ENCODE data around the gene MYH9.

DNA sequence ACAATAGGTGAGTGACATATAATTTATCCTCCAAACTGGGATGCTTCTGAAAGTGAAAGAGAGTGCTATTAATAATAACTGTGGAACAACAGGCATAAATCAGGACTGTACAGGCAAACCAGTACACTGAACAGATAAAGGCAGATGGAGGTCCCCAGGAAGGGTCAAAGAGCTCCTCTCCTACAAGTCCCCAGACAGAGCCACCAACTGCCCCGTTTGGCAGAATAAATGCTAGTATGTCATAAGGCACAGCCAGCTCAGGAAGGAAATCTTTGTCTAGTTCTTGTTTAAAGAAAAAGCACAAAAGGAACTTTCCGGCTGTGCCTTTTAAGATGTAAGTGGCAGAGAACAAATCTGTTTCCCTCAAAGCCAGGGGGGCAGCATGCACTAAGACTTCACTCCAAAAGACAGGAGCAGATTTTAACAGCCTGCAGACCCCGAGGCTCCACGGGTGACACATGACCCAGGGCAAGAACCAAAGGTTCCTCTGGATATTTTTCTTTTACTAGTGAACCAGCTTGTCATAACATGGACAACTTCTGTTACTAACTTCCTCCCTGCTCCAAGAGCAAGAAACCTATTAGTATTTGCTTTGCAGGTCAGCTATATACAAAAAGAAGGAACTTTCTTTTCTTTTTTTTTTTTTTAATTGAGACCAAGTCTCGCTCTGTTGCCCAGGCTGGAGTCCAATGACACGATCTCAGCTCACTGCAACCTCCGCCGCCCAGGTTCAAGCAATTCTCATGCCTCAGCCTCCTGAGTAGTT lies 50.2 kb downstream of the MYH9 start:
- TF ChIP-seq, protein P1, sequence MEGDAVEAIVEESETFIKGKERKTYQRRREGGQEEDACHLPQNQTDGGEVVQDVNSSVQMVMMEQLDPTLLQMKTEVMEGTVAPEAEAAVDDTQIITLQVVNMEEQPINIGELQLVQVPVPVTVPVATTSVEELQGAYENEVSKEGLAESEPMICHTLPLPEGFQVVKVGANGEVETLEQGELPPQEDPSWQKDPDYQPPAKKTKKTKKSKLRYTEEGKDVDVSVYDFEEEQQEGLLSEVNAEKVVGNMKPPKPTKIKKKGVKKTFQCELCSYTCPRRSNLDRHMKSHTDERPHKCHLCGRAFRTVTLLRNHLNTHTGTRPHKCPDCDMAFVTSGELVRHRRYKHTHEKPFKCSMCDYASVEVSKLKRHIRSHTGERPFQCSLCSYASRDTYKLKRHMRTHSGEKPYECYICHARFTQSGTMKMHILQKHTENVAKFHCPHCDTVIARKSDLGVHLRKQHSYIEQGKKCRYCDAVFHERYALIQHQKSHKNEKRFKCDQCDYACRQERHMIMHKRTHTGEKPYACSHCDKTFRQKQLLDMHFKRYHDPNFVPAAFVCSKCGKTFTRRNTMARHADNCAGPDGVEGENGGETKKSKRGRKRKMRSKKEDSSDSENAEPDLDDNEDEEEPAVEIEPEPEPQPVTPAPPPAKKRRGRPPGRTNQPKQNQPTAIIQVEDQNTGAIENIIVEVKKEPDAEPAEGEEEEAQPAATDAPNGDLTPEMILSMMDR (IDR thresholded peaks at IDR 0.05; ENCODE audit: poor library complexity, severe bottlenecking) = no peak
- TF ChIP-seq SMC3 (conservative IDR thresholded peaks at IDR 0.05; ENCODE audit: poor library complexity) (no peak), EZH2 (IDR thresholded peaks at IDR 0.05; ENCODE audit: borderline replicate concordance, insufficient read depth, low read length, poor library complexity, severe bottlenecking) (no peak), EP300 (conservative IDR thresholded peaks at IDR 0.05; ENCODE audit: poor library complexity, severe bottlenecking) (no peak), MXI1 (conservative IDR thresholded peaks at IDR 0.05; ENCODE audit: poor library complexity, severe bottlenecking) (no peak), POLR2AphosphoS5 (IDR thresholded peaks at IDR 0.05) (no peak)
- TF ChIP-seq, protein P2, sequence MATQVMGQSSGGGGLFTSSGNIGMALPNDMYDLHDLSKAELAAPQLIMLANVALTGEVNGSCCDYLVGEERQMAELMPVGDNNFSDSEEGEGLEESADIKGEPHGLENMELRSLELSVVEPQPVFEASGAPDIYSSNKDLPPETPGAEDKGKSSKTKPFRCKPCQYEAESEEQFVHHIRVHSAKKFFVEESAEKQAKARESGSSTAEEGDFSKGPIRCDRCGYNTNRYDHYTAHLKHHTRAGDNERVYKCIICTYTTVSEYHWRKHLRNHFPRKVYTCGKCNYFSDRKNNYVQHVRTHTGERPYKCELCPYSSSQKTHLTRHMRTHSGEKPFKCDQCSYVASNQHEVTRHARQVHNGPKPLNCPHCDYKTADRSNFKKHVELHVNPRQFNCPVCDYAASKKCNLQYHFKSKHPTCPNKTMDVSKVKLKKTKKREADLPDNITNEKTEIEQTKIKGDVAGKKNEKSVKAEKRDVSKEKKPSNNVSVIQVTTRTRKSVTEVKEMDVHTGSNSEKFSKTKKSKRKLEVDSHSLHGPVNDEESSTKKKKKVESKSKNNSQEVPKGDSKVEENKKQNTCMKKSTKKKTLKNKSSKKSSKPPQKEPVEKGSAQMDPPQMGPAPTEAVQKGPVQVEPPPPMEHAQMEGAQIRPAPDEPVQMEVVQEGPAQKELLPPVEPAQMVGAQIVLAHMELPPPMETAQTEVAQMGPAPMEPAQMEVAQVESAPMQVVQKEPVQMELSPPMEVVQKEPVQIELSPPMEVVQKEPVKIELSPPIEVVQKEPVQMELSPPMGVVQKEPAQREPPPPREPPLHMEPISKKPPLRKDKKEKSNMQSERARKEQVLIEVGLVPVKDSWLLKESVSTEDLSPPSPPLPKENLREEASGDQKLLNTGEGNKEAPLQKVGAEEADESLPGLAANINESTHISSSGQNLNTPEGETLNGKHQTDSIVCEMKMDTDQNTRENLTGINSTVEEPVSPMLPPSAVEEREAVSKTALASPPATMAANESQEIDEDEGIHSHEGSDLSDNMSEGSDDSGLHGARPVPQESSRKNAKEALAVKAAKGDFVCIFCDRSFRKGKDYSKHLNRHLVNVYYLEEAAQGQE (IDR thresholded peaks at IDR 0.05; ENCODE audit: borderline replicate concordance) = no peak
